Panc1 (cell line): ENCODE measurements around the gene MMP10. TPM values are rescaled to one million over a fixed set of nuclear protein-coding genes. Genes with fewer than 3 reads are reported as not detected.

ENCODE experiments used
- ATAC-seq: fragments of 200-7000 bp; cut with Tn5 transposase; 2 replicates; pipeline ENCODE4 v1.9.1; 2020; ENCODE audit warnings: mild to moderate bottlenecking, moderate library complexity
- Bru-seq: library from RNA; stranded (reverse); fragments of 400-500 nt; gene quantifications from one replicate; lab custom pipeline; 2021; lab: Mats Ljungman, UMichigan
- BruChase-seq, 2 experiments: library from RNA; stranded (reverse); fragments of 400-500 nt; gene quantifications; one replicate each; lab custom pipeline; 2021; lab: Mats Ljungman, UMichigan
- BruUV-seq: library from RNA; stranded (reverse); fragments of 400-500 nt; replicated peaks from 2 replicates; lab custom pipeline; 2021; lab: Mats Ljungman, UMichigan
- CTCF ChIA-PET: fragments of 300-600 bp; sonication (Branson Sonifier 250); formaldehyde crosslinking; loops from one replicate; lab custom pipeline; 2022; ENCODE audit warnings: antibody characterized with exemption; lab: Charles Lee
- POLR2A ChIA-PET: fragments of 300-600 bp; sonication (Branson Sonifier 250); formaldehyde crosslinking; loops from one replicate; lab custom pipeline; 2022; ENCODE audit warnings: antibody characterized with exemption; lab: Charles Lee
- DNase-seq: peaks from one replicate; pipeline ENCODE4 v3.0.0-alpha.2; 2010; ENCODE audit warnings: low read depth, low spot score
- H3K27ac ChIP-seq: 2 replicates; pipeline ENCODE4 v1.5.1; 2011; ENCODE audit warnings: mild to moderate bottlenecking, low read length, inconsistent platforms
- H3K27me3 ChIP-seq: fragments of 200-500 bp; sonication (Bioruptor generic); 2 replicates; pipeline ENCODE4 v1.6.0; 2014; ENCODE audit warnings: low read length, inconsistent platforms; ENCODE audit not compliant: control insufficient read depth, insufficient read depth
- H3K36me3 ChIP-seq: fragments of 200-500 bp; sonication (Bioruptor generic); 2 replicates; pipeline ENCODE4 v1.5.1; 2014; ENCODE audit warnings: inconsistent platforms, mild to moderate bottlenecking, low read length, moderate library complexity; ENCODE audit not compliant: control insufficient read depth, insufficient read depth
- H3K4me1 ChIP-seq: 2 replicates; pipeline ENCODE4 v1.5.1; 2011; ENCODE audit warnings: inconsistent platforms, mild to moderate bottlenecking, low read length, moderate library complexity; ENCODE audit not compliant: control insufficient read depth, insufficient read depth
- H3K4me3 ChIP-seq, 2 experiments: 2 replicates each; pipeline ENCODE4 v1.5.1; 2011 to 2012; ENCODE audit warnings: low read depth in 2 of 2, low read length in 2 of 2, mild to moderate bottlenecking in 2 of 2, inconsistent platforms in 1 of 2, moderate library complexity in 1 of 2
- H3K9me3 ChIP-seq: fragments of 200-500 bp; sonication (Bioruptor generic); 2 replicates; pipeline ENCODE4 v1.5.1; 2014; ENCODE audit warnings: low read depth, mild to moderate bottlenecking, inconsistent platforms, low read length, moderate library complexity; ENCODE audit not compliant: control insufficient read depth, insufficient read depth
- CTCF ChIP-seq: fragments of 450-650 bp; IDR thresholded peaks from 2 replicates; pipeline ENCODE4 v1.5.1; 2017; ENCODE audit warnings: mild to moderate bottlenecking
- POLR2AphosphoS5 ChIP-seq: IDR thresholded peaks from 2 replicates; pipeline ENCODE4 v1.6.1; 2012; ENCODE audit warnings: mild to moderate bottlenecking, low read depth, low read length, moderate library complexity
- REST ChIP-seq, 2 experiments: IDR thresholded peaks; 2 replicates each; pipeline ENCODE4 v1.6.1; 2011 to 2012; ENCODE audit warnings: low read depth in 2 of 2, control low read depth in 1 of 2, low read length in 1 of 2, mild to moderate bottlenecking in 1 of 2, moderate library complexity in 1 of 2; ENCODE audit not compliant: insufficient read depth in 1 of 2
- SIN3A ChIP-seq: IDR thresholded peaks from 2 replicates; pipeline ENCODE4 v1.6.1; 2012; ENCODE audit warnings: low read depth, mild to moderate bottlenecking, low read length, moderate library complexity, borderline replicate concordance; ENCODE audit not compliant: insufficient read depth
- TCF7L2 ChIP-seq: IDR thresholded peaks from 2 replicates; pipeline ENCODE4 v1.6.1; 2011; ENCODE audit warnings: mild to moderate bottlenecking, low read depth, low read length, inconsistent platforms
- in situ Hi-C: cut with HindIII; loops from 2 replicates; pipeline ENCODE4 v1.10.0; 2016; ENCODE audit warnings: low sequenced_read_pairs, low pct_unique_long_range_greater_than_20kb
- intact Hi-C: fragments of 100-400 bp; cut with micrococcal nuclease; formaldehyde crosslinking; loops from one replicate; pipeline ENCODE4 v1.10.0; 2022; ENCODE audit not compliant: unreplicated experiment
- long read RNA-seq: library from polyadenylated mRNA; unstranded; transcript quantifications from one replicate; pipeline ENCODE4 v2.0.0, GENCODE V29; 2021; ENCODE audit not compliant: unreplicated experiment
- polyA plus RNA-seq: library from polyadenylated mRNA; unstranded; fragments of >200 nt; gene quantifications from one replicate; pipeline ENCODE4 v1.2.1, GENCODE V29; 2012; ENCODE audit warnings: missing spikeins; ENCODE audit not compliant: insufficient read length
- total RNA-seq: library from RNA; stranded (reverse); gene quantifications from one replicate; pipeline ENCODE4 v1.2.1, GENCODE V29; 2021; ENCODE audit not compliant: unreplicated experiment

Gene MMP10
- total RNA-seq (not detected), Bru-seq, nascent RNA (not detected), BruChase-seq, experiment 1, labeled RNA remaining after a 2-hour chase (not detected), BruChase-seq, experiment 2, labeled RNA remaining after a 6-hour chase (percentile 15 among the genes with signal in this experiment)
- polyA plus RNA-seq: not detected
- long read RNA-seq, partial matches to known transcripts: 1 of 1 reads
- long read RNA-seq, other reads (novel, unspliced or antisense): 0 of 1 reads

- Histone ChIP-seq H3K27ac (no peak within 1 kb of the TSS), H3K4me3 (no peak within 1 kb of the TSS), H3K9me3 (no peaks in the 10 kb centered on the region), H3K4me1 (peaks cover 7% of the 10 kb centered on the region), H3K36me3 (no peaks in the 10 kb centered on the region), H3K27me3 (no peaks in the 10 kb centered on the region; the same call in 1 of the 2 replicates)
- peak; percentile 72 for ATAC-seq
- no peak for TF ChIP-seq TCF7L2
- TF ChIP-seq SIN3A: no peak
- no peak for TF ChIP-seq REST (IDR thresholded peaks at IDR 0.05; ENCODE audit: insufficient read depth in 1 of 2, low read depth in 2 of 2, low read length in 1 of 2)
- no peak for TF ChIP-seq POLR2AphosphoS5
- peak; percentile 71 for TF ChIP-seq CTCF
- in situ Hi-C loops: no loop called here
- DNase-seq: no peak
- BruUV-seq: no TSS peak
- ChIA-PET CTCF (no interaction called here), POLR2A (no interaction called here)
- intact Hi-C loops: no loop called here
Observed at GRCh38 chr11:102780491-102780918, at the start of gene MMP10. TSS of gene MMP10 (minus strand) at chr11:102780628. CDS start at chr11:102780591, 37 bp downstream.

GRCh38 chr11:102829316-102830000, 49.0 kb upstream of the MMP10 start:
- DNase-seq (no peak), ATAC-seq (no peak)
- peaks cover 26% of the 10 kb centered on the region for H3K27me3 ChIP-seq
- ChIA-PET POLR2A (no interaction called here), CTCF (no interaction called here)
- intact Hi-C loops (no loop called here), in situ Hi-C loops (no loop called here)
- H3K36me3 ChIP-seq: no peaks in the 10 kb centered on the region
- no peak for TF ChIP-seq CTCF
- no peak for TF ChIP-seq REST (IDR thresholded peaks at IDR 0.05; ENCODE audit: insufficient read depth in 1 of 2, low read depth in 2 of 2, low read length in 1 of 2)
- no peak for TF ChIP-seq POLR2AphosphoS5
- TF ChIP-seq SIN3A: no peak
- TF ChIP-seq TCF7L2: no peak
- no TSS peak for BruUV-seq
- peaks cover 6% of the 10 kb centered on the region for H3K4me1 ChIP-seq
- no peaks in the 10 kb centered on the region for H3K9me3 ChIP-seq
- H3K27ac ChIP-seq: no peak overlapping the region
- no peak overlapping the region for H3K4me3 ChIP-seq
